LNCAP (cell line): Measurements from ENCODE around the gene TRIM17.

Experiments
- CTCF ChIP-seq: fragments of 450-650 bp; IDR thresholded peaks from 2 replicates; pipeline ENCODE4 v1.5.1; 2017; ENCODE audit warnings: mild to moderate bottlenecking

The TRIM17 gene

DNA sequence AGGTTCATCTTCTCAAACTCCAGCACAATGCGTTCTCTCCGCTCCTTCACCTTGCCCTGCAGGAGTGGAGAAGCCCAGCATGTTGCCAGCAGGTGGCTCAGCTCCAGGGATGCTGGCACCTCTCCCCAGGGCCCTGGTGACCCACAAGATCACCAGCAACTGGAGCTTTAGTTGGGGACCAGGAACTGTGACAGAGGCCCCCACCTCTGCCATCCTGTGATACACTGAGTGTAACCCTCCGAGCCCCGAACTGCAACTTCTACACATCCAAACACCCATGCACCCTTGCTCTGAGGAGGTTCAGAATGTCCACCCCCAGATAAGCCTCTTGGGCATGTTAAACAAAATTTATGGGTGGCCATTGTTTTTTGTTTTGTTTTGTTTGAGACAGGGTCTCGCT lies 5.5 kb downstream of the TRIM17 start:
- TF ChIP-seq CTCF: no peak

DNA sequence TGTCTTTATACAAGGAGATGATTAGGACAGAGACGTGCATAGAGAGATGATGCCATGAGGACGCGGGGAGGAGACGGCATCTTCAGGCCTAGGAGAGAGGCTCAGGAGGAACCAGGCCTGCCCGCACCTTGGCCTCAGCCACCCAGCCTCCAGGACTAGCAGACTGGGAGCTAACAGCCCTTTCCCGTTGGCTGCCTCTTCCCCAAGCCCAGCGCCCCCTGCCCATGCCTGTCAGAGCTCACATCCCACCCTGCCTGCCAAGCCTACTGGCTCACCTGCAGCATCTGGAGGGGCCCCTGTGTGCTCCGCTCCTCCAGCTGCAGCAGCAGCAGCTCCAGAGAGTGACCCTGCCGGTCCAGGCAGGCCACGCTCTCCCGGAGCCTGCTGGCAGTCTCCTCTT lies 6.0 kb downstream of the TRIM17 start:
- TF ChIP-seq CTCF: no peak

GRCh38 chr1:228410015-228410414 lies 6.6 kb downstream of the TRIM17 start:
- no peak for TF ChIP-seq CTCF

DNA sequence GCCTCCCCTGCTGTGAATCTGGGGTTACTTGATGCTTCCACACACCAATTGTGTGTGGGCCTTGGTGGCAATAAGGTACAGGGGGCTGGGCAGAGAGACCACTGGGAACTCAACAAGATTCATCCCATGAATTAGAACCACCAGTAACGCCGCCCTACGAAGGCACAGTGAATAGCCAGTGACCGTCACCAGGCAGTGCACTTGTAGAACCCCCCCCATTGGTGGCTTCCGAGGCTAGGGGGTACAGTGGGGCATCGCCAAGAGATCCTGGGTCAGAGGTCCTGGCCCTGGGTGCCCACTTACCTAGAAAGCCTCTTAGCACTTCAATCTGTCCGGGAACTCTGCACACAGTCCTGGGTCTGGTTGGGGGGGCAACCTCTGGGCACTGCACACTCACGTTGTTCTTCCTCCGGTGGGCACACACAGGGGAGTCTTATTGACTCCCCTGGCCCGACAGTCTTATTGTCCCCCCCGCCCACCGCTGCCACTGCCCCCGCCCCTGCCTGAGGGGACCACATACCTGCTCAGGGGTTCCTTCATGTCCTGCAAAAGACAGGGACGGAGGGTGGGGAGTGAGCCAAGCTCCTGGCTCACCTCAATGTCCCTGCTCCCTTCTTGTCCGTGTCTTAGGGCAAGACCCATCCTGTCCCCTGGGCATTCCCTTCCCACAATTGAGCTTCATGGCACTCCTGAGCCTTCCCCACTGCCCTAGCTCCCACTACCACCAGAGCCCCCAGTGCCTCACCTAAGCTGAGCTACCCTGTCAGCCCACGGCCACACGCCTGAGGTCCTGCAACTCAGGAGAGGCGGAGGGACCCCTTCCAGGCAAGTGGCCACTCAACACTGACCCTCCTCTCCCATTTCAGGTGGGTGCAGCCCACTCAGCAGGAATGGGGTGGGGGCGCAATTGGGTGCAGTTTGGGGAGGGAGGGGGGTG lies 7.5 kb downstream of the TRIM17 start:
- no peak for TF ChIP-seq CTCF

GRCh38 chr1:228408041-228408868 lies 8.4 kb downstream of the TRIM17 start:
- no peak for TF ChIP-seq CTCF

DNA sequence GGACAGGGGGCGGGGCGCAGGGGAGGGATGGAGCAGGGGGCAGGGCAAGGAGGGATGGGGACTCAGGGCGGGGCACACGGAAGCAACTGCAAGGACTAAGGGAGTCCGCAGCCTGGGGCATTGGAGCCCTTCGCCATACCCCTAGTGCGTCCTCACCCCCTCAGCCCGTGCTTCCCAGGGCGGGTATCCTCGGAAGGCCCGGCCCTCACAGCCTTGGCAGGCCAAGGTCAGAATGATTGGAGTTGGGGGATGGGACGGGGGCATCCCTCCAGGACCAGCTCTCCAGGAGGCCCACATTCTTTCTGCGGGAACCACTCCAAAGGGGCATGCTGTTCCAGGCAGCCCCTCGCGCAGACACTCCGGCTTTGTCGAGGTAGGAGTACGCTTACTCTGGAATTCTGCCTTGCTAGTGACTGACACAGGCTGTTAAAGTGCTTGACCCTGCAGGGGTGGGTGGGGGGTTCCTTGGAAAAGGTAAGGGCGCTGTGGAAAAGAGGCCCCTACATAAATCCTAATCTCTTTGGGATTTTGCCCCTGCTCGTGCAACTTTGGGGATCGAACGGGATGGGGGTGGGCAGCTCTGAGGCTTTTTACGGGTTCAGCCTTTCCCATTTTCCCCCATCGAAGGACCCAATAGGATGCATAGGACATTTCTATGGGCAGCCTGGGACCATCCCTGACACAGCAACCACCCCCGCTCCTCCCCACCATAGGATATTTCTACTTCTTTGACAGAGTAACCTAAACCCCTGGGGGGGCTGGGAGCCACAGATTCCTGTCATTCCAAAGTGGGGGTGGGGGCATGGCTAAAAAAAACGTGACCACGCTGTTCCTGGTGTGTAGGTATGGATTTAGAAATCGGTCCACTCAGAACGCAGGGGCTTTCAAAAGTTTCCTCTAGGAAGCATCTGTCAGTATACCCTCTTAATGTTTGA lies 9.3 kb downstream of the TRIM17 start:
- TF ChIP-seq CTCF: no peak

- no peak for TF ChIP-seq CTCF
These were observed 10.8 kb downstream of the TRIM17 start for GRCh38 chr1:228405979-228406228.
